Left hindlimb (tissue), 1 donor: ENCODE results near the gene BARX1.
A peak's percentile ranks its signal among the peaks of the same experiment; 100 is the strongest.

Experiments
- DNase-seq: peaks from one replicate; pipeline ENCODE4 v3.0.0-alpha.2; 2018

Gene BARX1

DNA sequence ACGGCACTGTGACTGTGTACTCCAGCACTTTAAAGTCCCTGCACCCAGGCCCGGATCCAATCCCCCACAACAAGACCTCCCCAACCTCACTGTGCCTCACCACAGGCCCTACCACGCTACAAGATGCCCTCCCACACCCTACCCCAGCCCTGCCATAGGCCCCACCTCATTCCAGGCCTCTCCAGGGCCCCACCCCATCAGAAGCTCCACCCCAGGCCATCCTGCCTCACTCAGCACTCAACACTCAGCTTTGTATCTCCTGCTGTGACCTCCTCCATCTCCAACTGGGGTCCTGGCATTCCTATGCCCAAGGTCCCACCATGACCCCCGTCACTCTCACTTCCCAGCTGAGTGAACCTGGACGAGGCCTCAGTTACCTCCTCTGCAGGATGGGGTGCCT, 38.8 kb downstream of the BARX1 start:
- DNase-seq = no peak

DNA sequence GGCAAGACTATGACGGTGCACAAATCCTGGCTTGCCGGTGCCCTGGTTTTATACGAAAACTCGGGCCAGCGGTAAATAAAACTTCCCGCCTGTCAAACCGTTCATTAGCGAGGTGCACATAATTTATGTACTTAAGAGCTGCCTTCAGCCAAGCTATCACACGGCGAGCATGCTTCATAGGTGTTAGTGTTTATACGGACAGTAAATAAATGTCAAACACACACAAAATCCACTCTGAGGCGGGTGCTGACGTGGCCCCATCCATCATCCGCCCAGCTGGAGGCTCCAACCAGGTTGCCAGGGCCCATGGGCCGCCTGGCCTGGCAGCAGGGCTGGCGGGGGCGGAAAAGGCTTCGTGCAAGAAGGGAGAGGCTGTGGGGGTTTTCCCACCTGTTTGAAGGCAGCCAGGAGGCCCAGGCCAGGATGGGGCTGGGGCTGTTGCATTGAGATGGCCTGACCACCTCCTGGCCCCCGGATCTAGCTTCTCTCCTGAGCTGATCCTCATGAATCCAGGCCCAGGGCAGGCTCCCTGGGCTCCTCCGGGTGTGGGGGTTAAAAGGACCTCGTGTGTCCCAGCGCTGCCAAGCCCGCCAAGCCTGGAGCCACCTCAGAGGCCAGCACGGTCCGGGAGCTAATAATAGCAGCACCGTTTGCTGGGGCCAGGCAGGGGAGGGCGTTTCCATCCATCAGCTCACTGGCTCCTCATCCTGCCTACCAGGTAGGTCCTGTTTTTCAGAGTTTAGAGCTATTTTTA, 43.2 kb downstream of the BARX1 start:
- DNase-seq = peak; percentile 58

- DNase-seq = peak; percentile 4
Observed at GRCh38 chr9:93911136-93911745, 43.9 kb downstream of the BARX1 start.

DNA sequence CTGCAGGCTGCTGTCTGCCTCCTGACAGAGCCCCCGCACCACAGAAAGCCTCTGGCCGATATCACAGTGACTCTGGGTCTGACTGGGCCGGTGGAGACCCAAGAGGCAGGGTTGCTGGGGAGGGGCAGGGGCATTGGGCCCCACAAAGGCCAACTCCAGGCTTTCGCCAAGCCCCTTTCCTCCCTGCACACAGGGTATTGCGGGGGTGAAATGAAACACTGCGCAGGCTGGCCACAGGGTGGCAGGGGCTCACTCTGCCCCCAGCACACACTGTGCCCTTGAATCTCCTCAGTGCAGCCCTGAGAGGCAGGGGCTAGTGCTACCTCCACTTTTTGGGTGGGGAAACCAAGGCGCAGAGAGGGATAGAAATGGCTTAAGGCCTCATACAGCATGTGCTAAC, 44.6 kb downstream of the BARX1 start:
- peak; percentile 18 for DNase-seq

DNA sequence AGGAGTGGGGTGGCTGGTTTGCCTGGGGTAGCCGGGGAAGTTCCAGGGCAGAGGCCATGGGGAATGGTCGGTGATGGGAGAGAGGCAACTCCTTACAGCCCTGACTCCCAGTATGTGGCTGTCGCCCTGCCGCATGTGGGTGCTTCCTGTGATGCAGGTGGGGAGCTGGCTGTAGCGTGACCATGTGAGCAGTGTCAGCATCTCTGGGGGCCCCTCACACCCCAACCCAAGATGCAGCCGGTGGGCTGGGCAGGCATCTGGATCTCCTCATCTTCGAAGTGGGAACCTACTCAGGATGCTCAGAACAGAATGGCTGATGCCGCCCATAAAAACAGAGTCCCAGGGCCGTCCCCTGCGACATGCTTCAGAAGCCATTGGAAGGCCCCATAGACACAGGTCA, 45.0 kb downstream of the BARX1 start:
- DNase-seq = peak; percentile 4

GRCh38 chr9:93909242-93909616, 45.9 kb downstream of the BARX1 start:
- no peak for DNase-seq

DNA sequence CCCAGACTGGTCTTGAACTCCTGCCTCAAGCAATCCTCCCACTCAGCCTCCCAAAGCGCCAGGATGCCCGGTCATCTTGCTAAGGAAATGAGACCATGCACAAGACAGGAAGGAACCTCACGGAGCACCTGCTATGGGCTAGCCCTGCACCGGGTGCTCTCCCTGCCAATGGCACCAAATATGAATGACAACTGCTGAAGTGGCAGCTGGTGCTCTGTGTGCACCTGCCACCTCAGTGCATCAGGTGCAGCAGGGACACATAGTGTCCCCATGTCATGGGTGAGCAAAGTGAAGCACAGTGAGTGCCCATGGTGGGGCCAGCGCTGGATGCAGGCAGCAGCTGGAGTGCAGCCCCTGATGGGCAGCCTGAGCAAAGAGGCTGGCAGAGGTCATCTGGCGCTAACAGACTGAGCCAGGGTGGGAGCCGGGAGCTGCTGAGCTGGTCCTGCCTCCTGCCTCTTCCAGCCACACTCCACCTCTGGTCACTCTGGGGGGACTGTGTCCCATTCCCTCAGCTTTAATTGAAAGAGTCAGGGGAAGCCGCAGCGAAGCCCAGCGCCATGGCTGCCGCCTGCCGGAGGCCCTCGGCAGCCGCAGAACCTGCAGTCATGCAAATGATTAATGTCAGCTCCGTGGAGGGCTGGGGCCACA, 46.4 kb downstream of the BARX1 start:
- DNase-seq = peak; percentile 24

DNA sequence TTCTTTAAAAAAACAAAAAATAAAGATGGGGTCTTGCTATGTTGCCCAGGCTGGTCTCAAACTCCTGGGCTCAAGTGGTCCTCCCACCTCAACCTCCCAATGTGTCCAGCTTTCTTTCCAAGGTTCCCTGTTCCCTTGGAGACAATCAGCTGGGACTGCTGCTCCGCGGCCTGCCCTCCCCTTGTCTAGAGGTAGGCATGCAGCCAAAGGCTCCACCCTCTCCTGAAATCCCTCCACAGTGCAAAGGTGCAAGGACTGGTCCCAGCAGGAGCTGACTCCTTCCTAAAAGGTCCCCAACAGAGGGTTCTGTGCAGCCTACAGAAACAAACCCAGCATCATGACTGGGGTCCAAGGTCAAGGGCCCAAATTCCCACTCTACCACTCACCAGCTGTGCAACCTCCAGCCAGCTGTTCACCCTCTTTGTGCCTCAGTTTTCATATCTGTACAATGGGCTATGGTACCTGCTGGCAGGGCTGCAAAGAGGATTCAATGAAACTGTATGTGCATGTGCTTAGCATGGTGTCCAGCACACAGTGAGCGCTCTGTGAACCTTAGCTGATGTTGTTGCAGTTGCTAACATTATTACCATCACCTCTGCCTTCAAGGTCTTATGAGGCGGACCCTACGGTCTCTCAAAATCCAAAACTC, 47.5 kb downstream of the BARX1 start:
- peak; percentile 21 for DNase-seq

- peak; percentile 25 for DNase-seq
Observed at GRCh38 chr9:93906195-93906880, 48.8 kb downstream of the BARX1 start.

DNA sequence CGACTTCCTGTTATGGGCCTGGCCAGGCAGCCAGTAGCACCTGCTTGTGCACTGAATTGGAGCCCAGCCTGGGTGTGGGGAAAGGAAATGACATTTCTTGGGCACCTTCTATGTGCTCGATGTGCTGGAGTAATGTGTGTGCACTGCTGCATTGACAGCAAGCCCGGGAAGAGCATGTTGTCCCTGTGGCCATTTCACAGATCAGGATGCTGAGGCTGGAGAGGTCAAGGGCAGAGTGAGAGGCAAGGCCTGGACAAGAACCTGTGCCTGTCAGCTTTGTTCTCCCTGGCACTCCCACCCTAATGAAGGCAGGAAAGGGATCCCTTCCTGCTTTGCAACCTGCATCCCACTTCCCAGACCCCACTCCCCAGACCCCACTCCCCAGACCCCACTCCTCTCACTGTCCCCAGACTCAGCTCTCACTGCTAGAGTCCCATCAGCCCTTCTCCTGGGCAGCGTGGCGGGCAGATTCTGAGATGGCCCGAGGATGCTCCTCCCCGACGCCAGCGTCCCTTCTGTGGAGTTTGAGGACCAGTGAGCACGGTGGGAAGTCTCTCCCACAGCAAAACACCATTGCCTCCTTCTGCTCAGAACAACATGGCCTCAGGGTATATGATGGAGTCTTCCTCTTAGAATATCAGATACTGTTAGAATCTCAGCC, 49.6 kb downstream of the BARX1 start:
- DNase-seq = peak; percentile 16

GRCh38 chr9:93904649-93905472, 50.3 kb downstream of the BARX1 start:
- DNase-seq = peak; percentile 10

DNA sequence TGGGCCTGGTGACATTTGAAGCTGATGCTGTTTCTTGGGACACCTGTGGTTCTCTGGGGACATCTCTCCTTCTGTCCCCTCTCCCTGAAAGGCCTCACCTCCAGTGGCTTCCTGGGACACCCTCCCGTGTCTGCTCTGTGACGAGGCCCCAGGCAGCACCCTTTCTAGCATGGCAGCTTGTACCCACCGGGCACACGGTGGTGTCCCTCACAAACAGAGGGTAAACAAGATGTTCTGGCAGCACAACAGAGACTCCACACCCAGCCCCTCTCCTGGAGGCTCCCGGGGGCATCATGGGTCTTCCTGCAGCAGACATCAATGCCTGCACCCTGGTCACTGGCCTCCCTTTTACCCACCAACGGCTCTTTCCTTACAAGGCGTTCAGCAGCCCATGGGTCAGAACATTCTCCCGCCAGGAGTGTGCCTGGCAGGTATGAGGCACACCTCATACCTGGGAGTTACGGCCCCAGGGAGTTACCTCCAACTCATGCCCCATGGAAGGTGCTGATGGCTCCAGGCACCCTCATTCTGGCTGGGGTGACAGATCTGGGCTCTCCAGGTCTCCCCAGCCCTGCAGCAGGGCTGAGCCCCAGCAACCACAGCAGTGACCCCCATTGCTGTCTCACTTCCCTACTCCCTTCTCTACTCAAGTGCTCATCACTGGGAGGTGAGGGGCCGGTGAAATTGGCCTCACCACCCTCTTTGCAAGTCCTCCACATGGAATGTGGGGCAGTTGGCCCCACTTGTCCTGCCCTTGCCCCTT, 51.1 kb downstream of the BARX1 start:
- DNase-seq = peak; percentile 10

DNA sequence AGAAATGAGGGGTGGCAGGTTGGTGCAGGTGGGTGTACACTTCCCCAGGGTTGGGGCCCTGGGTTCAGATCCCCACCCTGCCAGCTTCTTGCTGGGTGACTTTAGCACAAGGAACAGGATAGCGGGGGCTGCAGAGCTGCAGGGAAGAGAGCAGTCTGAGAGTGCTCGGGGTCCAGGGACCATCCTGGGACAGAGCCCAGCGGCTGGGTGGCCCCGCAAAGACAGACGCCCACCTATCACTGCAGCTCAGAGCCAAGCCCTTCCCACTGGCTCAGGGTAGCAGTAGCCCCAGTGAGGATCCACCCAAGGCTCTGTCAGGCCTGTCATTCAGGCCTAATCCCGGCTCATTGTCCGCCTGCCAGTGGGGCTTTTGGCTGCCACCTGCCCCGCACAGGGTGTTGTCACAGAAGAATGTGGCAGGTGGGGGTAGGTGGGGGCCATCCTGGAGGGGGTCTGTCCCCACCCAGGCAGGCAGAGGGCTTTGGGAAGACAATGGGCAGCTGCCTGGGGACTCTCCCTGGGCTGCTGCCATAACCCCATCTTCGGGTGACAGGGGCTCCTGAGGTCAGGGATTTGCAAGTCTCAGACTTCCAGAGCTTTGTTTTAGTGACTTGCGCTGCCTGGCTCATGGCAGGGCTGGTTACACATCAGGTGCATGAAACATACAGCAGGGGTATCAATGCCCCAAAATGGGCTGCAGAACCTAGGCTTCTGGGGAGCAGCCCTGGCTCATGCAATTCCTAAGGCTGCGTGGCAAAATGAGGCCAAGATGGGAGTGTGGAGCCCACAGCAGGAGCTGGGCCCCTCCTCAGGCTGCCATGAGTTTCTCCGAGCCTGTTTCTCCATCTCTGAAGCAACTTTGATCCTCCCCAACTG, 52.1 kb downstream of the BARX1 start:
- peak; percentile 19 for DNase-seq

DNA sequence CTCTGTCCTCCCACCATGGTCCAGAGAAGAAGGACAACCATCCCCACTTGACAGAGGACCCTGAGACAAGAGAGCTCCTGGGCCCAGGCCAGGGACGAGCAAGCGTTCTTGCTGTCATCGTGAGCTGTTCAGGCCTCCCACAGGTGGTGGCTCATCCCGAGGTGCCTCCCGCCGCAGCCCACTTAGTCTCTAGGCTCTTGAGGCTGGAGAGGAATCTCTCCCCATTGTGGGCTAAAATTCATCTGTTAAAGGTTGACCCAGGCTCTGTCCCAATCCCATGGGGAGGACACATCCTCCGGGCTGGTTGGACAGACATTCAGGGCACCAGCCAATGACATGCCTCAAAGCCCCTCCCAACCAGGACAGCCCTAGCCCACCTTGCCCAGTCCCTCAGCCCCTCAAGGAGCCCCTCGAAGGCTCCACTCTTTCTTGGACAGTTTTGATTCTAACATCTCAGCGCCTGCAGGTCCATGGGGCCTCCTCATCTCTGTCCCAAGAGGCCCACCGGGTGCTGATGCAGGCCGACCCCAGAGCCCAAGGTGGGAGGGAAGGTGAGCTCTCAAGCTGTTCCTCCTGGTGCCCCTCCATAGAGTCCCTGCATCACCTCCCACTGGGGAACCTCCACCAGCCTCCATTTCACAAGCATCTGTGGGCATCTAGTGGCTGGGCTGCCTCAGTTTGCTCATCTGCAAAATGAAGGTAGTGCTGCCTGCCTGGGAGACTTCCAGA, 52.9 kb downstream of the BARX1 start:
- DNase-seq = peak; percentile 10
